Stimulated activated CD4-positive, alpha-beta T cell treated with anti-CD3 and anti-CD28 coated beads, Interleukin-4, amount 100 ng/mL, for 1 hour (primary cell): ENCODE data around the gene ATP8B1.

Experiments used
- DNase-seq: peaks from one replicate; pipeline ENCODE4 v3.0.0-alpha.2; 2020

The ATP8B1 gene

DNA sequence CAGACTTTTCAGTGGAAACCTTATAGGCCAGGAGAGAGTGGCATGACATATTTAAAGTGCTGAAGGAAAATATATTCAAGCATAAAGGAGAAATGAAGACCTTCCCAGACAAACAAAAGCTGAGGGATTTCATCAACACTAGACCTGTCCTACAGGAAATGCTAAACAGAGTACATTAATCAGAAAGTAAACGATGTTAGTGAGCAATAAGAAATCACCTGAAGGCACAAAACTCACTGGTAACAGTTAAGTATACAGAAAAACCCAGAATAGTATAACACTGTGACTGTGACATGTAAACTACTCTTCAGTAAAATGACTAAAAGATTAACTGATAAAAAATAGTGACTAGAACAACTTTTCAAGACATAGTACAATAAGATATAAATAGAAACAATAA, 87.4 kb downstream of the ATP8B1 start:
- no peak for DNase-seq

DNA sequence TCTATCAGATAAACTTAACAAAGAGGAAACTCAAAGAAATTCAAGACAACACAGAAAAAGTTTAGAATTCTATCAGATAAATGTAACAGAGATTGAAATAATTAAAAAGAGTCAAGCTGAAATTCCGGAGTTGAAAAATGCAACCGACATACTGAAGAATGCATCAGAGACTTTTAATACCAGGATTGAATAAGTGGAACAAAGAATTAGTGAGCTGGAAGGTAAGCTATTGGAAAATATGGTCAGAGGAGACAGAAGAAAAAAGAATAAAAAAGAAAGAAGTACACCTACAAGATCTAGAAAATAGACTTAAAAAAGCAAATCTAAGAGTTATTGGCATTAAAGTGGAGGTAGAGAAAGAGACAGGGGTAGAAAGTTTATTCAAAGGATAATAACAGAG, 88.0 kb downstream of the ATP8B1 start:
- DNase-seq = no peak

DNA sequence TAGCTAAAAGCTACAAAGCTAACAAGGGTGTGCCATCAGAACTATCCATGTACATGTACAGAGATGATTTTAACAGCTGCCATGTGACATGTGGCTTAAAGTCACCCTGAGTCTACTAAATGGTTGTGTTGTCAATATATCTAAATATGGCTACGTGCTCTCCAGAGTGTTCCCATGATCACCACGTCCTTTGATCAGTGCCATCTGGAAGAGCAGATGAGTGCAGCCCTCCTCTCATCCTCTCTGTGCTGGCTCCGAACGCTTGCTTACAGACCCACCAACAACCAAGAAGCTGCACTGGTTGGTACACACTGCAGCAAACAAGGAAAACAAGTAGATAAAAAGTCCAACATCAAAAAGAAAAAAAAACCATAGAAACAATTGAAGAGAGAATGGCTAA, 92.9 kb downstream of the ATP8B1 start:
- DNase-seq = no peak

DNA sequence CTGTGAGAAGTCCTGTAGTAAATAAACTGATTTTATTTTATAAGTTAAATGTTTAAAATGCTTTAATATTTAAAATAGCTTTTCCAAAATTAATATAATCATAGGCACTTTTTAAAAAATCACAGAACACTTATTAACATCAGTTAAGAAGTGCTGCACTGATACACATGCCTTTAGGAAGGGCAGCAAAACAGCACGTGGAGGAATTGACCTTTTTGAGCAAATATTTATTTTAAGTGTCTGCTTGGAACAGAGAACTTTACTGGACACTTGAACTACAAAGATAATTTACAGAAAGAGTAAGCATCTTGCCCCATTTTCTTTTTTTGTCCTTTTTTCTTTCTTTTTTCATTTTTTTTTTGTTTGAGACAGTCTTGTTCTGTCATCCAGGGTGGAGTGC, 93.8 kb downstream of the ATP8B1 start:
- no peak for DNase-seq

DNA sequence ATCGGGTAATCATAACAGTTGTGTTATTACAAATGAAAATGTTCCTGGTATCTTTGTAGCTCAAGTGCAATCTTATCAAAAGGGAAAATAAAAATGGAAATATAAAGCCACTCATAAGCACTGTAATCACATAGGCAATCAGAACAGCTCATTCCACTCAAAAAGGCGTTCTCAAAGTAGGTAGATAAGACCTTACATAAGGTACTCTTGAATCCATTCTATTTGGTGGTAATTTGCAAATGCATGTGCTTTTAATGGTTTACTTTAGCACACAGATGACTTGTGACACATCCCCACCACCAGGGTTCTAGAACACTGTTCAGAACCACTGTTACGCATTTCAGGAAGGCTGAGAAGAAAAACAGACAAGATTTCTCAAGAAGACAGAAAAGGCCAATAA, 94.8 kb downstream of the ATP8B1 start:
- DNase-seq = no peak

DNA sequence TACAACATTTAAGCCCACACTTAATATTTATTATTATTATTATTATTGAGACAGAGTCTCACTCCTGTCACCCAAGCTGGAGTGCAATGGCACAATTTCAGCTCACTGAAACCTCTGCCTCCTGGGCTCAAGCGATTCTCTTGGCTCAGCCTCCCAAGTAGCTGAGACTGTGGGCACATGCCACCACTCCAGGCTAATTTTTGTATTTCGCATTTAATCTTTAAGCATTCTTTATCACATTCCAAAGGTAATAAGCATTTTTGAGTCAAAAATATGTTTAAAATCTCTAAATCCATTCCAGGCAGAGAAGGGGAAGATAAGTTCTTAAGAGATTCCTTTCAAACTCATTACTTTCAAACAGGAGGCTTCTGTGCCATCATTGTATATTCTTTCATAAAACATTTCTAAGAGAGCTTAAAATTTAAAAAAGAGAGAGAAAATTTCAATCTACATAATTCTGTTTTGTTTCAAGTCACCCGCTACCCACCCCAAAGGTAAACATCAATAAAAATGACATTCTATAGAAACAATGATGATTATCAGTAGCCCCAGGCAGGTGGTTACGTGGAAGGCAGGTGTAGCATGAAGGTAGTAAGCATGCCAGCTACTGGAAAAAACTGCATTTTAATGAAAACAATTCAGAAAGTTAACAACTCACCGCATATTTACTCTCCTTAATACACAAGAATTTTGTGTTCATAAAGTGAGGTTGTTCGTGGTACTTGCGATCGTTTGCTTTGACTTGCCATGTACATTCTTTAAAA, 97.1 kb downstream of the ATP8B1 start:
- DNase-seq = no peak

DNA sequence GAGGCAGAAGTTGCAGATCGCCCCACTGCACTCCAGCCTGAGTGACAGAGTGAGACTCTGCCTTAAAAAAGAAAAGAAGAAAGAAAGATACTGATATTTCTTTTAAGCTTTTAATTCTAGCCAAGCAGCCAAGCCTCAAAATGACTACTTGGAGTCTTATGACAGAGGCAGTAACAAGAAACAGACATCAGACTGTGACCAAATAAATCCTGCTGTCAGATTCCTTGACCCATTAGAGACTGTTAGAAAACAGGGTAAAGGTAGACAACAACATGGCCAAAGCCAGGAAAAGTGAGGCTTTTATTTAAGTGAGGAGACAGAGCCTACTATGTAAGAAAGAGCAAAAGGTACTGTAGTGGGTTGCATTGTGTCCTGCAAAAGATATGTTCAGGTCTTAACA, 98.1 kb downstream of the ATP8B1 start:
- no peak for DNase-seq

DNA sequence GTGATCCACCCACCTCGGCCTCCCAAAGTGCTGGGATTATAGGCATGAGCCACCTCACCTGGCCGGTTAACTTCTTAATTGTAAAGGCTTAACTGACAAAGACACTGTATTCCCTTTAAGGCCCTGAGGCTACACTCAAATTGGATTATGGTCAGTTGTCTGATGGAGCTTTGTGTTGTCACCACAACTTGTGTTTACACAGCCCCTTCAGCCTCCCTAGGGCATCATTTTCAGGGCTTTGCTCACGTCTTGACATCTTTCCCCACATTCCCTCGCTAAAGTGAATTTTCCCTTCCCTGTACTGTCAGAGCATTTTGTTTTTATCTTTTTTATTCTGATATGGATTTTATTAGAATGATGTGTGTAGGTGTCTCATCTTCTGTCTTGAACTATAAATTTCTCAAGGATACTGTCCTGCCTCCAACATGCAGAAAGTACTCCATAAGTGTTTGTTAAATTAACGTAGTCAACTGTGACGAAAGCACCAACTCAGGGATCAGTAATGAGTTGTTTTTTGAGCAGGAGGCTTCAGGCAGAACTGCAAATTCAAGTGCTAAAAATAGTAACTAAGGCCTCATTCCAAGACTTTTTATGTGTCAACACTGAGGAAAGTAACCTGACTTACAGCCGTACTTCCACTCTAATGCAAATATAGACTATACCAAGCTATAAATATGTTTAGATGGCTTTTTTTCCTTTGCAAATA, 104.4 kb downstream of the ATP8B1 start:
- DNase-seq = no peak

DNA sequence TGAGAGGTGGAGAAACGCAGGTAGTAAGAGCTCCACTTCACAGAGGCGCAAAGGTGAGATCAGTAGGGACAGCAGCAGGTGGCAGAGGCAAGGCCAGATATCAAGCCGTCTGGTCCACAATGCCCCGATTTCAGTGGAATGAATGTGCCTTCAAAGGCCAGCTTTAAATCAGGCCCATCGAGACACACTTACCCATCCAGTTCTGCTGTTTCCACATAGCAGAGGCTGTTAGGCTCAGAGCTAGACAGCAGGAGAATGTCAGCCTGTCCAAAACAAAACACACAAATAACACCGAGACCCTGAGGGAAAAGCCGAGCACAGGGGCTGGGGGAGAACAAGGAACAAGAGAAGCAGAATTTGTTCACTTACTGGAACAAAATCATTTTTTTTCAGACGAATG, 105.7 kb downstream of the ATP8B1 start:
- no peak for DNase-seq

DNA sequence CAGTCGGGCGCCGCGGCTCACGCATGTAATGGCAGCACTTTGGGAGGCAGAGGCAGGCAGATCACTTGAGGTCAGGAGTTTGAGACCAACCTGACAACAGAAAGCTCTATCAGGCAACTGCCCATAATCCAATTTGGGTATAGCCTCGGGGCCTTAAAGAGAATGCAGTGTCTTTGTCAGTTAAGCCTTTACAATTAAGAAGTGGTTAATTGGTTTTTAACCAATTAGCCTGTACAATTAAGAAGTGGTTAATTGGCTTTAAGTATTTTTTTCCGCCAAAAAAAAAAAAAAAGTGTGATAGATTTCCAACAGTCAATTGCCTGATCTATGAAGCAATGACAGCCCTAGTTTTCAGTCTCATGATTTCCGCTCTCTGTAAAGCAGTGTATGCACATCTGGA, 106.8 kb downstream of the ATP8B1 start:
- no peak for DNase-seq

DNA sequence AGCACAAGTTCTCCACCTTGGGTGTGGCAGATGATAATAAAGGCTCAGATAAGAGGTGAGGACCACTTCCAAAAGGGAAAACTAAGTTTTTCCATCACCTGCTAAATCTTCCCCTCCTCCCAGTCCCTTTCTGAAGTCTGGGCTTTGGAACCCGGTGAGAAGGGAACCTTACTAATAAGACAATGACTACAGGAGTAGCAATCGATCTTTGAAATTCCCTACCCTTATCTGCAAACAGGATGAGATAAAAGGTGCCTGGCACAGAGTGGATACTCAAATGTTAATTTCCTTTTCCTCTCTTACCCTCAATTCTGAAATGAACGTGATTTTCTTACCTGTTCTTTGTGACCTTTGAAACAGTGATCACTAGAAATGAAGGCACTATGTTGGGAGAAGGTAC, 111.8 kb downstream of the ATP8B1 start:
- DNase-seq = no peak

DNA sequence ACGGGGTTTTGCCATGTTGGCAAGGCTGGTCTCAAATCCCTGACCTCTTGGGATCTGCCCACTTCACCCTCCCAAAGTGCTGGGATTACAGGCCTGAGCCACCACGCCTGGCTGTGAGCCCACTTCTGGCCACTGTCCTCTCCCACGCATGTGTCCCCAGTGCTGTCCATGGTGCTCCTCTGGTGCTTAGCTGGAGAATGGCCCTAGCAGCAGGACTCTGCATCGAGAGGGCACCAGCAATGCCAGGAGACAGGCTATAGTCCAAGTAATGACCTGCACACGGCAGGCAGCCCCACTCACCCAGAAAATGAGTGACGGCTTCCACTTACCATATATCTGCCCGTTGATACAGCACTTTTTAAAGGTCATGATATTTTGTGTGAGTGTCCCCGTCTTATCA, 115.1 kb downstream of the ATP8B1 start:
- no peak for DNase-seq

DNA sequence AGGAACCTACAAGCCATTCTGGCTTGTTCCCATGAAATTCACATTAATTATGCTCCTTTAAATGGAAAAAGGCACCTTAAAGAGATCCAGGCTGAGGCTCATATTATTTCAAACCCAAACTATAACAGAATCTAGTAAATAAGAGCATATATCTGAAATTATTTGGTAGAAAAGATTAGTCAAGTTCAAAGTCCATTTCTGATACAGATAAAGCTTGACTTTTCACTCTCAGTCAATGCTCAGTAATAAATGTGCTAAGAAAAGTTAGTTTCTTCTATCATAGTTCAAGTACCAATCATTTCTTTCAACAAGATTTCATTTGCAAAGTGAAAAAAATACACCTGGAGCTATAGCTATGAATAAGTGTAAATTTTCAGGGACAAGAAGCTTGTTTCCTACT, 119.6 kb downstream of the ATP8B1 start:
- no peak for DNase-seq

DNA sequence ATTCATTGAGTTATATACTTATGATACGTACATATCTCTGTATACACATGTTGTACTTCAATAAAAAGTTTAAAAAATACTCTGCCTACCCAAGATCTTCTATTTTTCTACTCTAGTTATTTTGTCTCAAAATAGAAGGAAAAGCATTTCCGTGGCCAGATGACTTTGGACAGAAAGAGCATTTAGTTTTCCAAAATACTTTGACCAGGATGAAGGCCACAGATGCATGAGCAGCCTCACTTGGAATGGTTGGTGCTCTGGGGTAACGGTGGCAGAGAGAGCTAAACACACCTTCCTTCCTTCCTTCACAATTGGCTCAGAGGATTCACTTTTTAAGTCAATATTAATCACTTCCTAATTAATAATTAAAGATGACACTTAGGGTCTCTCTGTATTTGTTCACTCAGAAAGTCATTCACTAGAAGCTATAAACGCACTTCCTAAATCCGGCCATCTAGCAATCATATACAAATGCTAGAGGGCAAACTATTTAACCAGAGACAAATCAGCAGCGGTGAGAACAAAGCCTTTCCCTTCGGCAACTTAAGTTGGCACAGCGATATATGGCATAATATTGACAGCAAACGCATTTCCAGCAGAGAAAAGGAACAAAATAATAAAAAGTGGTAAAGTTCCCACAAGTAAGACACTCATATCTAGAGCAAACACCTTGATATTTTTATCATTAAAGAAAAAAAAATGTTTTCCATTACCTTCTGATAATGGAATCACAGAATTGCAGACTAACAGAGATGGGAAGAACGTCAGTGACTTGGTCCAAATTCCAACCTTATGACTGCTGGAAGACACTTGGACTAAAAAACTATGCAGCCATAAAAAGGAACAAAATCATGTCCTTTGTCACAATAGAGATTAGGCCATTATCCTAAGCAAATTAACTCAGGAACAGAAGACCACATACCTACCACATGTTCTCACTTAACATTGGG, 125.6 kb downstream of the ATP8B1 start:
- DNase-seq = no peak

DNA sequence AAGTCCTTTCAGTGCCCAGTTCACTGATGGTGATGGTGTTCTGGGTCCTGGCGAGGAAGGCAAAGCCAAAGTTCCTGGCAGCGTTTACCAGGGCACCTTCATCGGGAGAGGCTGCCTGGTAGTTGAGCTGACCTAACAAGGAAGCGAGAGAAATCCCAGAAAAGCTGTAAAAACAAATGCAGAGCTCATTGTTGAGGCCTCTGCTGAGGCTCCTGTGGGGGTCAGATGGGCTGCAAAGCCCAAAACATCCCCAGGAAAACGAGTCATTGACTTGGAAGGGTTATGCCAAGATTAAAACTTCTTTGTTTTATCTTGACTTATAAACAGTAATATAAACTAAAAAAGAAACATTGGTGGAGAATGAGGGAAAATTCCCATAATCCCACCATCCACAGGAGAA, 128.2 kb downstream of the ATP8B1 start:
- no peak for DNase-seq

DNA sequence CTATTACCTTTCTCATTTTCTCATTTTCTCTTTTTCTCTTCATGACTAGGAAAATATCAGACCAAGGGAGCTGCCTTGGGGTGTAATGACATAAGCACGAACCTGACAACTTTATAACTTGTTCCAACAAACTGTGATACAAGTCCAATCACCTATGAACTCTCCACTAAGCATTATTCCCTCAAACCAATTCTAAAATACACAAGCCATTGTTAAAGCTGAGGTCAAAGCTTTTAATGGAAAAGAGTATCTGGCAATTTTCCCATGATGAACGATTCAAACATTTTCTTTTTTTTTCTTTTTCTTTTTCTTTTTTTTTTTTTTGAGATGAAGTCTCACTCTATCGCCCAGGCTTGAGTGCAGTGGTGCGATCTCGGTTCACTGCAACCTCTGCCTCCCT, 133.1 kb downstream of the ATP8B1 start:
- no peak for DNase-seq

DNA sequence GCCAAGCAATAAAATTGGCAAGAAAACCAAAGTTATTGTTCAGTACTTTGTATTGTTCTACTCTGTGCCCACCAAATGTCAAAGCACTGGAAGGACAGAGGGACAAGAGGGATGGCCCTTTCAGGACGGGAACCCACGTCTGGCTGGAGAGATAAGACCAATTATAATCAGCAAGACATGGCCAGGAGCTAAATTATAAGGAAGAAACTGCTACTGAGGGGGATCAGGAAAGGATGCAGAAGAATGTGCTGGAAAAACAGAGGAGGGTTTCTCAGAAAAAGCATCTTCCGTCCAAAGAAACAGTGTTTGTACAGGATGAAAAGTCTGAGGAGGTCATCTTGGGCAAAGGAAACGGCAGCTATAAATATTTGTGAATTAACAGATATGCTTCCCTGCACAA, 135.1 kb downstream of the ATP8B1 start:
- no peak for DNase-seq

DNA sequence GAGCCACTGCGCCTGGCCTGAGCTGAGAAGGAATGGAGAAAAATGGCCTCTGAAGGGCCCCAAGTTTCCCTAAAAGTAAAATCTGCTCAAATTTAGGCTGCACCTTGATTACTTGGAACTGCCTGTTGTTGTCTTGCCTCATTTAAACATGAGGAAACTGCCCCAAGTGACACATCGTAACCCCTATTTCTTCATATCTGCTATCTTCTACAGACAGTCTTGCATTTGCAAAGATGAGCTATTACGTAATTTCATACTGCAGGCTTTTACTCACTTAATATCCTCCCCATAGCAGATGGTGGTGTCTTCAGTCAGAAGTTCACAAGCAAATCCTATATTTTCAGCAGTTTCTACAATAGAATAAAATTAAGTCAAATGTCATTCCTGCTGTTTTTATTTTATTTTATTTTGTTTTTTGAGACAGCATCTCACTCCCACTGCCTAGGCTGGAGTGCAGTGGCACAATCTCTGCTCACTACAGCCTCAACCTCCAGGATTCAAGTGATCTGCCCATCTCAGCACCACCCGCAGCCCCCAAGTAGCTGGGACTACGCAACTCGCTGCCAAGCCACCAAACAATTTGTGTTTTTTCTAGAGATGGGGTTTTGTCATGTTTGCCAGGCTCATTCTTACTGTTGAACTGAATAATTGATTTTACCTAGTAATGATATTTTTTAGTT, 136.2 kb downstream of the ATP8B1 start:
- no peak for DNase-seq

DNA sequence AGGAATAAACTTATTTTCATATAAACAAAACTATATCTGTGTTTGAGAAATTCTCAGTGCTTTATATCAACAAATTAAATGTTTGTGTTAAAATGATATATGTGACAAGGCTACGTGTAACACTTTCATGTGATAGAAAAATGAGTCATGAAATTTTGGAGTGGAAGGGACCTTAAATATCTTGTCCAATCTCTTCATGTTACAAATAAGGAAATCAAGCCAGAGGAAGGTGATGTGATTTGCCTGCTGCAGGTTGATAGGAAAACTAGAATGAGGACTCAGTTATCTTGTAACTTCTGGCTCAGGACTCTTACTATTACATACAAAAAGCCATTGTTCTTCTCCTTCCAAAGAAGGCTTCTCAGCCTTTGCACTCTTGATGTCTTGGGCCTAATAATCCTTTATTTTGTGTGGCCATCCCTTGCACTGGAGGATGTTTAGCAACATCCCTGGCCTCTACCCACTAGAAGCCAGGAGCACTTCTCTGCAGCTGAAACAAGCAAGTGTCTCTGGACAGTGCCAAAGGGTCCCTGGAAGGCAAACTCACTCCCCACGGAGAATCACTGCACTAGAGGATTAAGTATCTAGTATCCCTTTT, 138.4 kb downstream of the ATP8B1 start:
- no peak for DNase-seq

DNA sequence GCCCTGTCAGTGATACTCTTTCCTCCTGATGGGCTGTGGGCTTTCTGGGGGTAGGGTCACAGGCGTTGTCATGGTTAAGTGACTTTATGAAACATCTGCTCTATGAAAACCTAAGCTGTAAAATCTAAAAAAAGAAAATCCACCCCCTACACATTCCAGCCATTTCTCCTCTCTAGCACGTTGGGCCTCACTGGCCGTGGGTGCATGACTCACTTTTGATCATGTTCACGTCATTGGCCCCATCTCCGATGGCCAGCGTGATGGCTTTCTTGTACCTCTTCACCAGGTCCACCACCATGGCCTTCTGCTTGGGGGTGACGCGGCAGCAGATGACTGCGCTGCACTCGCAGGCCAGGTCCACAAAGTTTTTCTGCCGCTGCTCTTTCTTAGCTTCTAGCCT, 142.2 kb downstream of the ATP8B1 start:
- DNase-seq = no peak

DNA sequence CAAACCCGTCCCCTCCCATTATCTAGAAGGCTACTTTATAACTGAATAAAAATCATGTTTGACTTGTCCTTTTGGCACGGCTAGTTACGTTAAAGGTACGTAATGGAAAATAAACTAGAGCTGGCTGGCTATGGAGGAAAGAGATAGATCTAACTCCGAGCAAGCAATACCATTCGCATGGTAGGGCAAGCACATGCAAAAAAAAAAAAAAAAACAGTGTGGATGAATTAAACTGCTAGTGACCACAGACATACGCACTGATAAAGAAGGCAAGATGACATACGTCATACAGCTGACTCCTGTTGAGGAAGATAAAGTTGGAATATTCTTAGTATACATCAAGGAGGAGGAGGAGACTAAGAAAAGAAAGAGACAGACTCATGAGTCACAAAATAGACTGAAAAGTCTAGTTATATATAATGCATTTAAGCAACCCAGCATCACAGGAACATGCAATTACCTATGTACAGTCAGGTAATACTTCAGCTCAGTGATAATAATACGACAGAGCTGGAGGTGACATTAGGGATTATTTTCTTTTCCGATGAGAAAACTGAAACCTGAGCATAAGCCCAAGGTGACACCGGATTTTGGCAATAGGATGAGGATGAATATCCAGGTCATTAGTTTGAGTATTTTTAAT, 143.5 kb downstream of the ATP8B1 start:
- DNase-seq = no peak

DNA sequence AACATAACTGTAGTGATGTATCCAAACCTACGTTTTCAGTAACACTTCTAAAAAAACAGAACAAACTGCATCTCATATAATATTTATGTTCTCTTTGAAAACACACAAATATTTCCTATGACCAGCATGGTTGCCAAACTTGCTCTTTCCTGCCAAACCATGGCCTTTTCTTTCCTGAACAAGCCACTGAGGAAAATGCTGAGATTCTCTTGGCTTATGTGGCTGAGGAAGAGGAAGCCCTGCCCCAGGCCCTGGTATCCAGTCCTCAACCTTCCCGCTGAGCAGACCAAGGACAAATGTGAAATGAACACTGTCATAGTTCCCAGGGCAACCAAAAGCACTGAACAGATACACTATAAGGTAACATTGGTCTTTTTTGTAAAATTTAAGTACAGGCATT, 145.6 kb downstream of the ATP8B1 start:
- DNase-seq = no peak
